ENCODE results near the gene SPON1.
A peak's percentile ranks its signal among the peaks of the same experiment; 100 is the strongest.

DNA sequence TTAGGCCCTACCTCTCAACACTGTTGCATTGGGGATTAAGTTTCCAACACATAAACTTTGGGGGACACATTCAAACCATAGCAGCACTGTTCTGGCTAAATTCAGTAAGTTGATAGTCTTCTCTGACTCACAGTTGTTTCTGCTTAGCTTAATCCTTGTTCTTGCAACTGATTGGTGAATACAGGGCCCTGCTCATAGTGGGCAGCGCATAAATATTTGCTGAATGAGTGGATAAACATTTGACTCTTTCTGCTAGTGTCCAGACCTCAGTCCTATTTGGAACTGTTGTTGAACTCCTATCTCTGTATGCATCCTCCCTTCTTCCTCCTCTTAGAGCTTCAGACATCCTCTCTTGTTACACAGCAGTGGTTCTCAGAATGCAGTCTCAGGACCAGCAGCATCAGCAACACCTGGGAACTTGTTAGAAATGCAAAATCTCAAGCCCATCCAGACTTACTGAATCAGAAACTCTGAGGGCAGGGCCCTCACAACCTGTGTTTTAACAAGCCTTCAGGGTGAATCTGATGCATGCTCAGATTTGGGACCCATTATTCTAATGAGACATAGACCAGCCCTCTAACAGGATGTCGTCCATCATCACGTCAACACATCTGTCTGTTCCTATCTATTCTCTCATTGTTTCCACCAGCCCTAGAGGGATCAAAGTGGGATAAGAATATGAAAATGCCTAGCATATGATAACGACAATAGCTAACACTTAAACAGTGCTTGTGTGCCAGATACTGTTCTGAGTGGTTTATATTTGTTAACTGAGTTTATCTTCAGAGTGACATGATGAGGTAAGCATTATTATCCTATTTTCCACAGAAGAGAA, 22.3 kb downstream of the SPON1 start:
- TF ChIP-seq, protein P1, sequence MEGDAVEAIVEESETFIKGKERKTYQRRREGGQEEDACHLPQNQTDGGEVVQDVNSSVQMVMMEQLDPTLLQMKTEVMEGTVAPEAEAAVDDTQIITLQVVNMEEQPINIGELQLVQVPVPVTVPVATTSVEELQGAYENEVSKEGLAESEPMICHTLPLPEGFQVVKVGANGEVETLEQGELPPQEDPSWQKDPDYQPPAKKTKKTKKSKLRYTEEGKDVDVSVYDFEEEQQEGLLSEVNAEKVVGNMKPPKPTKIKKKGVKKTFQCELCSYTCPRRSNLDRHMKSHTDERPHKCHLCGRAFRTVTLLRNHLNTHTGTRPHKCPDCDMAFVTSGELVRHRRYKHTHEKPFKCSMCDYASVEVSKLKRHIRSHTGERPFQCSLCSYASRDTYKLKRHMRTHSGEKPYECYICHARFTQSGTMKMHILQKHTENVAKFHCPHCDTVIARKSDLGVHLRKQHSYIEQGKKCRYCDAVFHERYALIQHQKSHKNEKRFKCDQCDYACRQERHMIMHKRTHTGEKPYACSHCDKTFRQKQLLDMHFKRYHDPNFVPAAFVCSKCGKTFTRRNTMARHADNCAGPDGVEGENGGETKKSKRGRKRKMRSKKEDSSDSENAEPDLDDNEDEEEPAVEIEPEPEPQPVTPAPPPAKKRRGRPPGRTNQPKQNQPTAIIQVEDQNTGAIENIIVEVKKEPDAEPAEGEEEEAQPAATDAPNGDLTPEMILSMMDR (IDR thresholded peaks at IDR 0.05), result no peak
- TF ChIP-seq POLR2AphosphoS5 (IDR thresholded peaks at IDR 0.05), result peak; percentile 9 to 15 (median 12)
- TF ChIP-seq POLR2A (IDR thresholded peaks at IDR 0.05), result no peak

All from transverse colon (tissue), 4 donors.